HG02798 (cell line): Measurements from ENCODE around the gene CEP152.

Experiments
- ATAC-seq: cut with Tn5 transposase; IDR thresholded peaks from one replicate; pipeline ENCODE4 v1.9.1; 2021; ENCODE audit warnings: mild to moderate bottlenecking; ENCODE audit not compliant: unreplicated experiment, poor library complexity

CEP152 gene

DNA sequence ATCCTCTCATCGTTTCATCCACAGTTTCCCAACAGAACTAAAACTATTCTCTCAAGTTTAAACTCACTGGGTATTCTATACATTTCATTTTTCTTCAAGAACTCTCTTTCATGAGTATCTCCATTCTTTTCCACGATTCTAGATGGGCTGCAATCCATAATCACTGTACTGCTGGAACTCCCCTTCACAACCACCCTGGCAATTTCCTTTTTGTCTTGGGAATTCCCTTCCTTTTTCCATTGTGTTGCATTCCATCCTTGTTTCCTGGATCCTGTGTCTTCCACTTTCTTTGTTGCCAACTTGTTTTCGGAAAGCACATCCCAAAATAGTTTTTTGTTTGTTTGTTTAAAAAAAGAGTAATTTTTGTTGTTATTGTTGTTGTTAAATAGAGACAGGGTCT lies 98.3 kb downstream of the CEP152 start:
- no peak for ATAC-seq

DNA sequence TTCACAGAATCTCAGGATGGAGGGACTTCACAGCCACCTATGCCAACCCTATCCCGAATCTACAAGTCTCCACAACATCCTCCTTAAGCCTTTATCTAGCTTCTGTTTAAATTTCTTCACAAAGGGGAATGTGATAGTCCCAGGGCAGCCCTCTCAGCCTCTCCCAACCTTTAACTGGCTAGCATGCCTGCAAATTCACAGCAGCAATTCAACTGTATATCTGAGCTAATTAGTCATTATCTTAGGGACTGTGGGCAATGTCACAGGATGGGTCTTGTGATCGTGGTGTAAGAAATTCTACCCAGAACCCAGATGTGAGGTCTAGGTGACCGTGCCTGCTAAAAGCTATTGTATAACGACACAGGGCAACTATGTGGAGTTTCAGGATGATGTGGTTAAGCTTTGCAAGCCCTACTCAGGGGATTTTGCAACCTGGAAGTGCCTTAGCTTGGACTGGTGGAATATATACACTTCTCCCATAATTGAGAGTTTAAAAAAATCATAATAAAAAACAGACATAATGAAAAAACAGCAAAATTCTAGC lies 99.8 kb downstream of the CEP152 start:
- ATAC-seq: no peak

DNA sequence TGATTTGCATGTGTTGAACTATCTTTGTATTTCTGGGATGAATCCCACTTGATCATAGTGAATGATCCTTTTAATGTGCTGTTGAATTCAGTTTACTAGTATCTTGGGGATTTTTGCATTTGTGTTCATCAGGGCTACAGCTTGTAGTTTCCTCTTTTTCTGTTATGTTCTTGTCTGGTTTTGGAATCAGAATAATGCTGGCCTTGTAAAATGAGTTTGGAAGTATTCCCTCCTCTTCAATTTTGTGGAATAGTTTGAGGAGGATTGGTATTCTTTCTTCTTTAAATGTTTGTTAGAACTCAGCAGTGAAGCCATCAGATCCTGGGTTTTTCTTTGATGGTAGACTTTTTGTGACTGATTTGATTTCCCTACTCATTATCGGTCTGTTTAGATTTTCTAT lies 102.2 kb downstream of the CEP152 start:
- no peak for ATAC-seq

- ATAC-seq: no peak
Measured at GRCh38 chr15:48705381-48705780, 105.5 kb downstream of the CEP152 start.

DNA sequence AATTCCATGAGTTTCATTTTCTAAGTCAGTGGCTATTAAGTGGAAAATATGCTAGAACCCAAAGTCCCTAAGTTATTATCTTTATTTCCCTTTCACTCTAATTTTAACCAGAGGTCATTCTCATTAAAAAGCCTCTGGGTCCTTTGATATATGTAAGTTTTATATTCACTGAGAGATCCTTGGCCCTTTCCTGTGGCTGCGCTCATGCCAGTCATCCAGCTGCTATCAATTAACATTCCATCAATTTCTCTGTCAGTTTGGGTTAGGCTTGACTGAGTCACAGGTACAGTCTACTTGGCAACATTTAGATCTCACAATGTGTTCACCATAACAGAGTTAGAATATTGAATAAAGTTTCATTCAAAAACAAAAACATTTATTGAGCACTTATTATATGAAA lies 107.3 kb downstream of the CEP152 start:
- no peak for ATAC-seq

DNA sequence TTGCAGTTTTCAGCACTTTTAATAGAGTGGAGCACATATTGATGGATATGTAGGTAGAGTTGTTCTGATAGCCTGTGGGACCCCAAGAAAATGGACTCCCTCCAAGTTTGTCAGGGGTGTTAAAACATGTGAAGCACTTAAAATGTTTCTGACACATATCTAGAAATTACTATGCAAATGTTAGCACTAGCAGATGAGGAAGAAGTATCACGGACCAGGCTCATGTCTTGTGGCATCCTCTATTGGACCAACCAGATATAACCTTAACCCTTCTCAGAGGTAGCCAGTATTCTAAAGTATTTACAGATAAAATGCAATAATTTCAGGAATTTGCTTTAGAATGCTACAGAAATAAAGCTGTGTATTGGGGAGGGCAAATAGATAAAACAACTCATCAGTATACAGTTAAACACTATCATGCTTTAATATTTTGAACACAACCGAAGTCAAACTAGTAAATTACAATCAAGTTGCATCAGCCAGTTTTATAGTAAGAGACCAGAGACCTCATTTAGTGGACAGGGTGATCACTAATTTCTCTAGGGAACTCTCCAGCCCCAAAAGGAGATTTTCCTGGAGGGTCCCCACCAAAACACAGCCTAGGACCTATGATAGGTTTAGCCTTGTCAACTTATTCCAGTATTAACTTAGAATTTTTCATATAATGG lies 108.2 kb downstream of the CEP152 start:
- no peak for ATAC-seq

- no peak for ATAC-seq
Measured at GRCh38 chr15:48696627-48697312, 114.1 kb downstream of the CEP152 start.

DNA sequence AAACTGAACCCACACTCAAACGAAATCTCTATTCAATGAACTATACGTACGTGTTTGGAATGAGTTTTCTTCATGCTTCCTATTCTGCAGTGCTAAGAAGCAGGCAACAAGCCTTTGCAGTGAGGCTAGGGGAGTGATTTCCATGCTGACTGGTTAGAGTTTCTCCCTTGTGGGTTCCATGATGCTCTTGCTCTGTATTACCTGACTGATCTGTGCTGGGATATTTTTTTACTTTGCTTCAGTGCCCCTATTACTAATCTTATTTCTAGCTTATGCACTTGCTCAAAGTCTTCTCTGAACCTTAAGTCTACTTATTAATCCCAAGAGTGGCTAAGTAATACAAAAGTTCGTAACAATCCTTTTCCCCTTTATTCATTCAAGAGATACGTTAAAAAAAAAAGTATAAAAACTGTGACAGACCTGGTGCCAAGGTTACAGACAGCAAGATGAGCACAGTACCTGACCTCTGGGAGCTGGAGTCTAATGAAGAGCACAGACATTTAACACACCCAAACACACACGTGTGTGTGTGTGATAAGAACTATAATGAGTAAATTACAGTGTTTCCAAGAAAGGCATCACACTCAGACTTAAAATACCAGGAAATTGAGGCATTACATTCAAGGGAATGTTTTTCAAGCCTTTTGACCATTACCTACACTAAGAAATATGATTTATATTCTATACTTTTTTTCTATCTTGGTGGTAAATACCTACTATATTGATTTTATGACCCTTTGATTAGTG lies 114.9 kb downstream of the CEP152 start:
- no peak for ATAC-seq

- no peak for ATAC-seq
Measured at GRCh38 chr15:48695088-48695826, 115.6 kb downstream of the CEP152 start.

GRCh38 chr15:48693484-48693883 lies 117.4 kb downstream of the CEP152 start:
- ATAC-seq: no peak

- ATAC-seq: no peak
Measured at GRCh38 chr15:48688493-48688892, 122.4 kb downstream of the CEP152 start.
